HepG2 (cell line): ENCODE measurements around the gene GCLM. TPM values are rescaled to one million over a fixed set of nuclear protein-coding genes. Genes with fewer than 3 reads are reported as not detected.
A peak's percentile ranks its signal among the peaks of the same experiment; 100 is the strongest.

Experiments used
- ARNTL ChIP-seq: sonication (generic); formaldehyde crosslinking; IDR thresholded peaks from 2 replicates; pipeline ENCODE4 v1.4.0; 2020; ENCODE audit warnings: mild to moderate bottlenecking, missing genetic modification reagents
- FOXJ3 ChIP-seq: sonication (generic); formaldehyde crosslinking; IDR thresholded peaks from 2 replicates; pipeline ENCODE4 v1.4.0; 2020; ENCODE audit warnings: missing genetic modification reagents, mild to moderate bottlenecking, borderline replicate concordance
- GATA4 ChIP-seq: sonication (generic); IDR thresholded peaks from 2 replicates; pipeline ENCODE4 v1.6.1; 2016; ENCODE audit warnings: antibody characterized with exemption, low read depth, borderline replicate concordance
- HDAC2 ChIP-seq: sonication (generic); formaldehyde crosslinking; IDR thresholded peaks from 2 replicates; pipeline ENCODE4 v1.4.0; 2020; ENCODE audit warnings: missing genetic modification reagents
- ISL2 ChIP-seq: sonication (generic); formaldehyde crosslinking; IDR thresholded peaks from 2 replicates; pipeline ENCODE4 v1.5.0; 2020; ENCODE audit warnings: missing genetic modification reagents
- MXD4 ChIP-seq: IDR thresholded peaks from 2 replicates; pipeline ENCODE4 v1.6.1; 2016; ENCODE audit warnings: mild to moderate bottlenecking, missing biosample characterization, missing genetic modification reagents
- NRL ChIP-seq: sonication (generic); formaldehyde crosslinking; IDR thresholded peaks from 2 replicates; pipeline ENCODE4 v1.5.0; 2020; ENCODE audit warnings: missing genetic modification reagents, mild to moderate bottlenecking, moderate library complexity, borderline replicate concordance
- ONECUT2 ChIP-seq: sonication (generic); formaldehyde crosslinking; IDR thresholded peaks from 2 replicates; pipeline ENCODE4 v1.4.0; 2020; ENCODE audit warnings: missing genetic modification reagents
- SOX5 ChIP-seq: IDR thresholded peaks from 2 replicates; pipeline ENCODE4 v1.6.1; 2016; ENCODE audit warnings: borderline replicate concordance
- THAP11 ChIP-seq: IDR thresholded peaks from 2 replicates; pipeline ENCODE4 v1.6.1; 2016; ENCODE audit warnings: missing biosample characterization, missing genetic modification reagents
- ZFP1 ChIP-seq: IDR thresholded peaks from 2 replicates; pipeline ENCODE4 v1.6.1; 2016
- ZFP36L2 ChIP-seq: sonication (generic); formaldehyde crosslinking; IDR thresholded peaks from 2 replicates; pipeline ENCODE4 v1.4.0; 2020; ENCODE audit warnings: missing genetic modification reagents
- ZNF20 ChIP-seq: sonication (generic); formaldehyde crosslinking; IDR thresholded peaks from 2 replicates; pipeline ENCODE4 v1.4.0; 2020; ENCODE audit warnings: mild to moderate bottlenecking, moderate library complexity, missing genetic modification reagents
- ZNF235 ChIP-seq: sonication (generic); formaldehyde crosslinking; IDR thresholded peaks from 2 replicates; pipeline ENCODE4 v1.8.1; 2023; ENCODE audit warnings: mild to moderate bottlenecking, missing genetic modification reagents, borderline replicate concordance
- polyA plus RNA-seq, 8 experiments: library from polyadenylated mRNA; depleted of rRNA in 3 of 8; stranded (reverse) in 7 of 8; unstranded in 1 of 8; fragments of >200 nt; fragmentation: Illumina TruSeq in 4 of 8; extraction: Trizol in 4 of 8; gene quantifications; 2 replicates each; pipeline versions ENCODE4 v1.2.1 to v1.2.3, GENCODE V29; 2011 to 2016; ENCODE audit warnings: low read depth in 4 of 8, missing spikeins in 1 of 8, mixed read lengths in 1 of 8; ENCODE audit not compliant: insufficient read depth in 1 of 8
- total RNA-seq, 5 experiments: library from RNA; depleted of rRNA; stranded (reverse); fragments of >200 nt; fragmentation: Illumina TruSeq; extraction: Trizol; gene quantifications; 2 replicates each; pipeline ENCODE4 v1.2.3, GENCODE V29; 2016; ENCODE audit warnings: low read depth in 1 of 5
- TF ChIP-seq, protein P1 (sequence below): sonication (generic); formaldehyde crosslinking; IDR thresholded peaks from 2 replicates; pipeline ENCODE4 v1.5.0; 2020; ENCODE audit warnings: missing genetic modification reagents
- TF ChIP-seq, protein P2 (sequence below), 2 experiments: sonication (generic) in 1 of 2; formaldehyde crosslinking in 1 of 2; IDR thresholded peaks; 2 replicates each; pipeline versions ENCODE4 v1.4.0 to v1.6.1; 2018 to 2020; ENCODE audit warnings: missing genetic modification reagents in 2 of 2, borderline replicate concordance in 1 of 2, low read depth in 1 of 2, mild to moderate bottlenecking in 1 of 2, missing biosample characterization in 1 of 2
- TF ChIP-seq, protein P3 (sequence below): sonication (generic); formaldehyde crosslinking; IDR thresholded peaks from 2 replicates; pipeline ENCODE4 v1.8.1; 2022; ENCODE audit warnings: low read depth, mild to moderate bottlenecking, missing genetic modification reagents
- TF ChIP-seq, protein P4 (sequence below): sonication (generic); formaldehyde crosslinking; IDR thresholded peaks from 2 replicates; pipeline ENCODE4 v1.5.1; 2020; ENCODE audit warnings: mild to moderate bottlenecking, missing genetic modification reagents, borderline replicate concordance
- TF ChIP-seq, protein P5 (sequence below): sonication (generic); formaldehyde crosslinking; conservative IDR thresholded peaks from 2 replicates; pipeline ENCODE4 v1.8.0; 2022; ENCODE audit warnings: mild to moderate bottlenecking, moderate library complexity, missing genetic modification reagents

The GCLM gene
- total and polyA plus RNA-seq, 2 of the 13 experiments (the other 11 are each of a cell fraction or from before 2014, with no cell fraction given) = 8.7 to 29.9 TPM

DNA sequence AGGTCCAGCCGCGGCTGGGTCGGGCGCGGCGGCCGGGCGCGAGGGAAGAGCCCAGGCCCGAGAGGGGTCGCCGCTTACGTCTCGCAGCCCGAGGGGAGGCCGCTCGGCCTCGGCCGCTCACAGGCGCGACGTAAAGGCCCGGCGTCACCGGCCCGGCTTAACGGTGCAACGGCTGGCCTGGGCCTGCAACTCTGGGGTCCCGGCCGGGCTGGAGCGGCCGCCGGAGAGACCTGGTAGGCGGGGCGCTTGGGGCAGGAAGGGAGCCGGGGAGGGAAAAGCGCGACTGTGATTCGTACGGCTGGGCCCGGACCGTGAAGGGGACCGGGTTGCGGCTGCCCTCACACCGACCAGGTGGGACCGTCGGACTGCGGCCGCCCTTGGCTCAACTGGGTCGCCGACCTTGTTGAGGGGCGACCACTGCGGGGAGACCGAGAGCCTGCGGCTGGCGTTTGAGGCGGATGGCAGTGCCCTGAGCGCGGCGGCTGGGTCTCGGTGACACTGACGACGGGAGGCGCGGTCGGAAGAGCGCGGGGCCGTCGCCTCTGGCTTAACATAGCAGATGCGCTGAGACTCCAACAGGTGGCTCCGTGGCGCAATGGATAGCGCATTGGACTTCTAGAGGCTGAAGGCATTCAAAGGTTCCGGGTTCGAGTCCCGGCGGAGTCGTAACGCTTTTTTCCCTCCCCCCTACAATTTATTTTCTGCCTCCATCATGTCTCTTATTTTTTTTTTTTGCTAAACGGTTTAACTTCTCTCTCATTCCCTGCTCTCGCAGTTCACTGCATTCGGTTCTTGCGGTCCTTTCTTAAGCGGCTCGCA lies 62.0 kb downstream of the GCLM start (continued):
- peak; percentile 37; the same call in 1 of the 2 replicates for TF ChIP-seq GATA4
- TF ChIP-seq SOX5 (CRISPR knock-in tag) = peak; percentile 32; the same call in 1 of the 2 replicates
- TF ChIP-seq THAP11 (CRISPR knock-in tag) = peak; percentile 66
- TF ChIP-seq ARNTL = peak; percentile 56; the same call in 1 of the 2 replicates
- 0 out of 2 replicates have a peak, but pooled peaks have one; percentile 13 for TF ChIP-seq NRL
- 0 out of 2 replicates have a peak, but pooled peaks have one; percentile 19 for TF ChIP-seq ONECUT2
- TF ChIP-seq FOXJ3 = peak; percentile 52; the same call in 1 of the 2 replicates
- 0 out of 2 replicates have a peak, but pooled peaks have one; percentile 49 for TF ChIP-seq ZFP1 (CRISPR knock-in tag)
- peak; percentile 88; the same call in 1 of the 2 replicates for TF ChIP-seq ZNF235 (CRISPR knock-in tag)
- no peak for TF ChIP-seq ZFP36L2
- TF ChIP-seq ZNF20 (CRISPR knock-in tag) = peak; percentile 93; the same call in 1 of the 2 replicates
- TF ChIP-seq, protein P1, sequence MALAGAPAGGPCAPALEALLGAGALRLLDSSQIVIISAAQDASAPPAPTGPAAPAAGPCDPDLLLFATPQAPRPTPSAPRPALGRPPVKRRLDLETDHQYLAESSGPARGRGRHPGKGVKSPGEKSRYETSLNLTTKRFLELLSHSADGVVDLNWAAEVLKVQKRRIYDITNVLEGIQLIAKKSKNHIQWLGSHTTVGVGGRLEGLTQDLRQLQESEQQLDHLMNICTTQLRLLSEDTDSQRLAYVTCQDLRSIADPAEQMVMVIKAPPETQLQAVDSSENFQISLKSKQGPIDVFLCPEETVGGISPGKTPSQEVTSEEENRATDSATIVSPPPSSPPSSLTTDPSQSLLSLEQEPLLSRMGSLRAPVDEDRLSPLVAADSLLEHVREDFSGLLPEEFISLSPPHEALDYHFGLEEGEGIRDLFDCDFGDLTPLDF (CRISPR knock-in tag) = peak; percentile 59
- peak; percentile 67; the same call in 1 of the 2 replicates for TF ChIP-seq MXD4
- TF ChIP-seq, protein P2, sequence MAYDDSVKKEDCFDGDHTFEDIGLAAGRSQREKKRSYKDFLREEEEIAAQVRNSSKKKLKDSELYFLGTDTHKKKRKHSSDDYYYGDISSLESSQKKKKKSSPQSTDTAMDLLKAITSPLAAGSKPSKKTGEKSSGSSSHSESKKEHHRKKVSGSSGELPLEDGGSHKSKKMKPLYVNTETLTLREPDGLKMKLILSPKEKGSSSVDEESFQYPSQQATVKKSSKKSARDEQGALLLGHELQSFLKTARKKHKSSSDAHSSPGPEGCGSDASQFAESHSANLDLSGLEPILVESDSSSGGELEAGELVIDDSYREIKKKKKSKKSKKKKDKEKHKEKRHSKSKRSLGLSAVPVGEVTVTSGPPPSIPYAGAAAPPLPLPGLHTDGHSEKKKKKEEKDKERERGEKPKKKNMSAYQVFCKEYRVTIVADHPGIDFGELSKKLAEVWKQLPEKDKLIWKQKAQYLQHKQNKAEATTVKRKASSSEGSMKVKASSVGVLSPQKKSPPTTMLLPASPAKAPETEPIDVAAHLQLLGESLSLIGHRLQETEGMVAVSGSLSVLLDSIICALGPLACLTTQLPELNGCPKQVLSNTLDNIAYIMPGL (CRISPR knock-in tag; IDR thresholded peaks at IDR 0.05; ENCODE audit: borderline replicate concordance in 1 of 2, low read depth in 1 of 2) = peak; percentile 98 to 100
- TF ChIP-seq, protein P3, sequence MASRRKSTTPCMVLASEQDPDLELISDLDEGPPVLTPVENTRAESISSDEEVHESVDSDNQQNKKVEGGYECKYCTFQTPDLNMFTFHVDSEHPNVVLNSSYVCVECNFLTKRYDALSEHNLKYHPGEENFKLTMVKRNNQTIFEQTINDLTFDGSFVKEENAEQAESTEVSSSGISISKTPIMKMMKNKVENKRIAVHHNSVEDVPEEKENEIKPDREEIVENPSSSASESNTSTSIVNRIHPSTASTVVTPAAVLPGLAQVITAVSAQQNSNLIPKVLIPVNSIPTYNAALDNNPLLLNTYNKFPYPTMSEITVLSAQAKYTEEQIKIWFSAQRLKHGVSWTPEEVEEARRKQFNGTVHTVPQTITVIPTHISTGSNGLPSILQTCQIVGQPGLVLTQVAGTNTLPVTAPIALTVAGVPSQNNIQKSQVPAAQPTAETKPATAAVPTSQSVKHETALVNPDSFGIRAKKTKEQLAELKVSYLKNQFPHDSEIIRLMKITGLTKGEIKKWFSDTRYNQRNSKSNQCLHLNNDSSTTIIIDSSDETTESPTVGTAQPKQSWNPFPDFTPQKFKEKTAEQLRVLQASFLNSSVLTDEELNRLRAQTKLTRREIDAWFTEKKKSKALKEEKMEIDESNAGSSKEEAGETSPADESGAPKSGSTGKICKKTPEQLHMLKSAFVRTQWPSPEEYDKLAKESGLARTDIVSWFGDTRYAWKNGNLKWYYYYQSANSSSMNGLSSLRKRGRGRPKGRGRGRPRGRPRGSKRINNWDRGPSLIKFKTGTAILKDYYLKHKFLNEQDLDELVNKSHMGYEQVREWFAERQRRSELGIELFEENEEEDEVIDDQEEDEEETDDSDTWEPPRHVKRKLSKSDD (CRISPR knock-in tag) = no peak; the same call in 1 of the 2 replicates
- TF ChIP-seq, protein P4, sequence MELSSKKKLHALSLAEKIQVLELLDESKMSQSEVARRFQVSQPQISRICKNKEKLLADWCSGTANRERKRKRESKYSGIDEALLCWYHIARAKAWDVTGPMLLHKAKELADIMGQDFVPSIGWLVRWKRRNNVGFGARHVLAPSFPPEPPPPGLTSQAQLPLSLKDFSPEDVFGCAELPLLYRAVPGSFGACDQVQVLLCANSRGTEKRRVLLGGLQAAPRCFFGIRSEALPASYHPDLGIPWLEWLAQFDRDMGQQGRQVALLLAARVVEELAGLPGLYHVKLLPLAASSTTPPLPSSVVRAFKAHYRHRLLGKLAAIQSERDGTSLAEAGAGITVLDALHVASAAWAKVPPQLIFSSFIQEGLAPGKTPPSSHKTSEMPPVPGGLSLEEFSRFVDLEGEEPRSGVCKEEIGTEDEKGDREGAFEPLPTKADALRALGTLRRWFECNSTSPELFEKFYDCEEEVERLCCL (CRISPR knock-in tag) = peak; percentile 78; the same call in 1 of the 2 replicates
- TF ChIP-seq, protein P5, sequence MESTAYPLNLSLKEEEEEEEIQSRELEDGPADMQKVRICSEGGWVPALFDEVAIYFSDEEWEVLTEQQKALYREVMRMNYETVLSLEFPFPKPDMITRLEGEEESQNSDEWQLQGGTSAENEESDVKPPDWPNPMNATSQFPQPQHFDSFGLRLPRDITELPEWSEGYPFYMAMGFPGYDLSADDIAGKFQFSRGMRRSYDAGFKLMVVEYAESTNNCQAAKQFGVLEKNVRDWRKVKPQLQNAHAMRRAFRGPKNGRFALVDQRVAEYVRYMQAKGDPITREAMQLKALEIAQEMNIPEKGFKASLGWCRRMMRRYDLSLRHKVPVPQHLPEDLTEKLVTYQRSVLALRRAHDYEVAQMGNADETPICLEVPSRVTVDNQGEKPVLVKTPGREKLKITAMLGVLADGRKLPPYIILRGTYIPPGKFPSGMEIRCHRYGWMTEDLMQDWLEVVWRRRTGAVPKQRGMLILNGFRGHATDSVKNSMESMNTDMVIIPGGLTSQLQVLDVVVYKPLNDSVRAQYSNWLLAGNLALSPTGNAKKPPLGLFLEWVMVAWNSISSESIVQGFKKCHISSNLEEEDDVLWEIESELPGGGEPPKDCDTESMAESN (CRISPR knock-in tag) = peak; percentile 86
- peak; percentile 59 for TF ChIP-seq ISL2 (CRISPR knock-in tag)
- 0 out of 2 replicates have a peak, but pooled peaks have one; percentile 48 for TF ChIP-seq HDAC2 (CRISPR knock-in tag)
